PC-3 (cell line): ENCODE measurements around the gene EXOC4.

Experiments used
- CTCF ChIP-seq: fragments of 300-600 bp; sonication (generic); conservative IDR thresholded peaks from 2 replicates; pipeline ENCODE4 v1.5.1; 2017; ENCODE audit warnings: antibody characterized with exemption, low read depth, mild to moderate bottlenecking, low read length
- EZH2 ChIP-seq: fragments of 300-600 bp; sonication (generic); IDR thresholded peaks from one replicate; pipeline ENCODE4 v1.6.1; 2017; ENCODE audit warnings: antibody characterized with exemption, mild to moderate bottlenecking, low read length; ENCODE audit not compliant: unreplicated experiment

GRCh38 chr7:133556553-133556952 lies 303.7 kb downstream of the EXOC4 start:
- no peak for TF ChIP-seq CTCF
- TF ChIP-seq EZH2, result no peak
